ENCODE data around the gene RIBC1. TPM values are rescaled to one million over a fixed set of nuclear protein-coding genes. Genes with fewer than 3 reads are reported as not detected.

Gene RIBC1
- total and polyA plus RNA-seq, 2 experiments from 2014 or later, result 0.45 to 0.55 TPM

GRCh38 chrX:53438174-53438831, 15.6 kb downstream of the RIBC1 start:
- no peak for DNase-seq (ENCODE audit: low spot score)
- Mint-ChIP-seq H3K4me3 (no peak overlapping the region), H3K9me3 (no peaks in the 10 kb centered on the region), H3K4me1 (peaks cover 9% of the 10 kb centered on the region), H3K27ac (no peak overlapping the region), H3K27me3 (ENCODE audit: insufficient read depth, low read depth, poor library complexity) (peaks cover 8% of the 10 kb centered on the region), H3K36me3 (ENCODE audit: low read depth) (no peaks in the 10 kb centered on the region)
- peaks cover 21% of the 10 kb centered on the region for H3K27me3 ChIP-seq (ENCODE audit: insufficient read depth)
- H4K20me1 ChIP-seq (replicated peaks; ENCODE audit: insufficient read depth), result no peaks in the 10 kb centered on the region
- no peaks in the 10 kb centered on the region for H3F3A ChIP-seq (replicated peaks; ENCODE audit: low read depth)
- no peak for ATAC-seq
- H3K4me1 ChIP-seq (ENCODE audit: insufficient read depth), result peaks cover 6% of the 10 kb centered on the region; the same call in 1 of the 2 replicates
- no peak for TF ChIP-seq NANOG (IDR thresholded peaks at IDR 0.05; ENCODE audit: borderline replicate concordance)
- TF ChIP-seq ETS1 (IDR thresholded peaks at IDR 0.05), result no peak
- no peak for TF ChIP-seq CREB1 (CRISPR knock-in tag; IDR thresholded peaks at IDR 0.05; ENCODE audit: low read depth)
- TF ChIP-seq POLR2AphosphoS5 (IDR thresholded peaks at IDR 0.05; ENCODE audit: low read depth), result no peak
- TF ChIP-seq, protein P1, sequence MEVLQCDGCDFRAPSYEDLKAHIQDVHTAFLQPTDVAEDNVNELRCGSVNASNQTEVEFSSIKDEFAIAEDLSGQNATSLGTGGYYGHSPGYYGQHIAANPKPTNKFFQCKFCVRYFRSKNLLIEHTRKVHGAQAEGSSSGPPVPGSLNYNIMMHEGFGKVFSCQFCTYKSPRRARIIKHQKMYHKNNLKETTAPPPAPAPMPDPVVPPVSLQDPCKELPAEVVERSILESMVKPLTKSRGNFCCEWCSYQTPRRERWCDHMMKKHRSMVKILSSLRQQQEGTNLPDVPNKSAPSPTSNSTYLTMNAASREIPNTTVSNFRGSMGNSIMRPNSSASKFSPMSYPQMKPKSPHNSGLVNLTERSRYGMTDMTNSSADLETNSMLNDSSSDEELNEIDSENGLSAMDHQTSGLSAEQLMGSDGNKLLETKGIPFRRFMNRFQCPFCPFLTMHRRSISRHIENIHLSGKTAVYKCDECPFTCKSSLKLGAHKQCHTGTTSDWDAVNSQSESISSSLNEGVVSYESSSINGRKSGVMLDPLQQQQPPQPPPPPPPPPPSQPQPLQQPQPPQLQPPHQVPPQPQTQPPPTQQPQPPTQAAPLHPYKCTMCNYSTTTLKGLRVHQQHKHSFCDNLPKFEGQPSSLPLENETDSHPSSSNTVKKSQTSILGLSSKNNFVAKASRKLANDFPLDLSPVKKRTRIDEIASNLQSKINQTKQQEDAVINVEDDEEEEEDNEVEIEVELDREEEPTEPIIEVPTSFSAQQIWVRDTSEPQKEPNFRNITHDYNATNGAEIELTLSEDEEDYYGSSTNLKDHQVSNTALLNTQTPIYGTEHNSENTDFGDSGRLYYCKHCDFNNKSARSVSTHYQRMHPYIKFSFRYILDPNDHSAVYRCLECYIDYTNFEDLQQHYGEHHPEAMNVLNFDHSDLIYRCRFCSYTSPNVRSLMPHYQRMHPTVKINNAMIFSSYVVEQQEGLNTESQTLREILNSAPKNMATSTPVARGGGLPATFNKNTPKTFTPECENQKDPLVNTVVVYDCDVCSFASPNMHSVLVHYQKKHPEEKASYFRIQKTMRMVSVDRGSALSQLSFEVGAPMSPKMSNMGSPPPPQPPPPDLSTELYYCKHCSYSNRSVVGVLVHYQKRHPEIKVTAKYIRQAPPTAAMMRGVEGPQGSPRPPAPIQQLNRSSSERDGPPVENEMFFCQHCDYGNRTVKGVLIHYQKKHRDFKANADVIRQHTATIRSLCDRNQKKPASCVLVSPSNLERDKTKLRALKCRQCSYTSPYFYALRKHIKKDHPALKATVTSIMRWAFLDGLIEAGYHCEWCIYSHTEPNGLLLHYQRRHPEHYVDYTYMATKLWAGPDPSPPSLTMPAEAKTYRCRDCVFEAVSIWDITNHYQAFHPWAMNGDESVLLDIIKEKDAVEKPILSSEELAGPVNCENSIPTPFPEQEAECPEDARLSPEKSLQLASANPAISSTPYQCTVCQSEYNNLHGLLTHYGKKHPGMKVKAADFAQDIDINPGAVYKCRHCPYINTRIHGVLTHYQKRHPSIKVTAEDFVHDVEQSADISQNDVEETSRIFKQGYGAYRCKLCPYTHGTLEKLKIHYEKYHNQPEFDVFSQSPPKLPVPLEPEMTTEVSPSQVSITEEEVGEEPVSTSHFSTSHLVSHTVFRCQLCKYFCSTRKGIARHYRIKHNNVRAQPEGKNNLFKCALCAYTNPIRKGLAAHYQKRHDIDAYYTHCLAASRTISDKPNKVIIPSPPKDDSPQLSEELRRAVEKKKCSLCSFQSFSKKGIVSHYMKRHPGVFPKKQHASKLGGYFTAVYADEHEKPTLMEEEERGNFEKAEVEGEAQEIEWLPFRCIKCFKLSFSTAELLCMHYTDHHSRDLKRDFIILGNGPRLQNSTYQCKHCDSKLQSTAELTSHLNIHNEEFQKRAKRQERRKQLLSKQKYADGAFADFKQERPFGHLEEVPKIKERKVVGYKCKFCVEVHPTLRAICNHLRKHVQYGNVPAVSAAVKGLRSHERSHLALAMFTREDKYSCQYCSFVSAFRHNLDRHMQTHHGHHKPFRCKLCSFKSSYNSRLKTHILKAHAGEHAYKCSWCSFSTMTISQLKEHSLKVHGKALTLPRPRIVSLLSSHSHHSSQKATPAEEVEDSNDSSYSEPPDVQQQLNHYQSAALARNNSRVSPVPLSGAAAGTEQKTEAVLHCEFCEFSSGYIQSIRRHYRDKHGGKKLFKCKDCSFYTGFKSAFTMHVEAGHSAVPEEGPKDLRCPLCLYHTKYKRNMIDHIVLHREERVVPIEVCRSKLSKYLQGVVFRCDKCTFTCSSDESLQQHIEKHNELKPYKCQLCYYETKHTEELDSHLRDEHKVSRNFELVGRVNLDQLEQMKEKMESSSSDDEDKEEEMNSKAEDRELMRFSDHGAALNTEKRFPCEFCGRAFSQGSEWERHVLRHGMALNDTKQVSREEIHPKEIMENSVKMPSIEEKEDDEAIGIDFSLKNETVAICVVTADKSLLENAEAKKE (CRISPR knock-in tag; IDR thresholded peaks at IDR 0.05), result no peak
- TF ChIP-seq ZNF114 (CRISPR knock-in tag; IDR thresholded peaks at IDR 0.05), result no peak
- TF ChIP-seq CTCF (conservative IDR thresholded peaks at IDR 0.05; ENCODE audit: low read depth in 2 of 2), result no peak
- TF ChIP-seq, protein P2, sequence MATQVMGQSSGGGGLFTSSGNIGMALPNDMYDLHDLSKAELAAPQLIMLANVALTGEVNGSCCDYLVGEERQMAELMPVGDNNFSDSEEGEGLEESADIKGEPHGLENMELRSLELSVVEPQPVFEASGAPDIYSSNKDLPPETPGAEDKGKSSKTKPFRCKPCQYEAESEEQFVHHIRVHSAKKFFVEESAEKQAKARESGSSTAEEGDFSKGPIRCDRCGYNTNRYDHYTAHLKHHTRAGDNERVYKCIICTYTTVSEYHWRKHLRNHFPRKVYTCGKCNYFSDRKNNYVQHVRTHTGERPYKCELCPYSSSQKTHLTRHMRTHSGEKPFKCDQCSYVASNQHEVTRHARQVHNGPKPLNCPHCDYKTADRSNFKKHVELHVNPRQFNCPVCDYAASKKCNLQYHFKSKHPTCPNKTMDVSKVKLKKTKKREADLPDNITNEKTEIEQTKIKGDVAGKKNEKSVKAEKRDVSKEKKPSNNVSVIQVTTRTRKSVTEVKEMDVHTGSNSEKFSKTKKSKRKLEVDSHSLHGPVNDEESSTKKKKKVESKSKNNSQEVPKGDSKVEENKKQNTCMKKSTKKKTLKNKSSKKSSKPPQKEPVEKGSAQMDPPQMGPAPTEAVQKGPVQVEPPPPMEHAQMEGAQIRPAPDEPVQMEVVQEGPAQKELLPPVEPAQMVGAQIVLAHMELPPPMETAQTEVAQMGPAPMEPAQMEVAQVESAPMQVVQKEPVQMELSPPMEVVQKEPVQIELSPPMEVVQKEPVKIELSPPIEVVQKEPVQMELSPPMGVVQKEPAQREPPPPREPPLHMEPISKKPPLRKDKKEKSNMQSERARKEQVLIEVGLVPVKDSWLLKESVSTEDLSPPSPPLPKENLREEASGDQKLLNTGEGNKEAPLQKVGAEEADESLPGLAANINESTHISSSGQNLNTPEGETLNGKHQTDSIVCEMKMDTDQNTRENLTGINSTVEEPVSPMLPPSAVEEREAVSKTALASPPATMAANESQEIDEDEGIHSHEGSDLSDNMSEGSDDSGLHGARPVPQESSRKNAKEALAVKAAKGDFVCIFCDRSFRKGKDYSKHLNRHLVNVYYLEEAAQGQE (IDR thresholded peaks at IDR 0.05; ENCODE audit: unreplicated experiment), result no peak
- TF ChIP-seq EZH2phosphoT487 (IDR thresholded peaks at IDR 0.05; ENCODE audit: unreplicated experiment), result no peak
- no peak overlapping the region for H3K4me3 ChIP-seq
- no peaks in the 10 kb centered on the region for H3K79me2 ChIP-seq (replicated peaks; ENCODE audit: insufficient read depth)
- no peak overlapping the region for H3K27ac ChIP-seq (ENCODE audit: low read depth)
- H3K9me2 ChIP-seq (ENCODE audit: insufficient read depth), result no peaks in the 10 kb centered on the region
- H3K36me3 ChIP-seq (ENCODE audit: insufficient read depth), result no peaks in the 10 kb centered on the region
- no peak overlapping the region for H3K4me2 ChIP-seq
- H2AFZ ChIP-seq, result no peak overlapping the region

Data from GM23338 (cell line).